ENCODE data around the gene IGF2R. TPM values are rescaled to one million over a fixed set of nuclear protein-coding genes. Genes with fewer than 3 reads are reported as not detected.

Gene IGF2R
- total RNA-seq, 1 experiment from 2014 or later = 31.5 TPM

GRCh38 chr6:160028487-160029275 lies 59.8 kb downstream of the IGF2R start:
- peak overlapping the region; percentile 78 for H3K27ac ChIP-seq (ENCODE audit: low read length)
- H3K27me3 ChIP-seq (ENCODE audit: low read length) = no peaks in the 10 kb centered on the region
- ATAC-seq = no peak
- DNase-seq = no peak
- TF ChIP-seq CTCF (conservative IDR thresholded peaks at IDR 0.05; ENCODE audit: low read depth, low read length) = no peak
- TF ChIP-seq EZH2phosphoT487 (IDR thresholded peaks at IDR 0.05; ENCODE audit: borderline replicate concordance, low read length) = no peak
- no peak for TF ChIP-seq EZH2 (IDR thresholded peaks at IDR 0.05; ENCODE audit: low read length, unreplicated experiment)
- intact Hi-C loops (cut with micrococcal nuclease) = no loop called here
- H3K79me2 ChIP-seq (ENCODE audit: low read length) = no peaks in the 10 kb centered on the region
- H4K20me1 ChIP-seq (ENCODE audit: low read length) = no peaks in the 10 kb centered on the region
- no peaks in the 10 kb centered on the region for H3K9me3 ChIP-seq (ENCODE audit: low read length)
- H3K4me3 ChIP-seq (ENCODE audit: low read length) = no peak overlapping the region
- H3K9me2 ChIP-seq (replicated peaks; ENCODE audit: low read length) = no peaks in the 10 kb centered on the region
- no peak overlapping the region for H3K9ac ChIP-seq (ENCODE audit: low read length)
- H2AFZ ChIP-seq (ENCODE audit: low read length) = no peak overlapping the region
- H3K36me3 ChIP-seq (ENCODE audit: low read depth, low read length) = peaks cover 31% of the 10 kb centered on the region; the same call in 1 of the 2 replicates
- peaks cover 24% of the 10 kb centered on the region for H3K4me1 ChIP-seq (ENCODE audit: insufficient read depth, low read length)
- H3F3A ChIP-seq (ENCODE audit: low read length, unreplicated experiment) = no peaks in the 10 kb centered on the region
- CTCF ChIA-PET = interaction anchor here (0.8 kb wide), 1 partner anchor 8 kb away, joined by 10 read pairs; no protein-coding TSS in a partner anchor
- no peak overlapping the region for H3K4me2 ChIP-seq (ENCODE audit: low read length)
- no TSS peak for BruUV-seq (replicated peaks)
- POLR2A ChIA-PET (ENCODE audit: unreplicated experiment) = no interaction called here

- POLR2A ChIA-PET (ENCODE audit: unreplicated experiment) = no interaction called here
These were observed 60.6 kb downstream of the IGF2R start for GRCh38 chr6:160029525-160029924.

More at GRCh38 chr6:160029525-160029924, 60.6 kb downstream of the IGF2R start:
- peak overlapping the region; percentile 50 for H3K9ac ChIP-seq (ENCODE audit: low read length)
- H3K36me3 ChIP-seq (ENCODE audit: low read depth, low read length) = peaks cover 38% of the 10 kb centered on the region
- TF ChIP-seq EZH2 (IDR thresholded peaks at IDR 0.05; ENCODE audit: low read length, unreplicated experiment) = no peak
- no peak for TF ChIP-seq CTCF (conservative IDR thresholded peaks at IDR 0.05; ENCODE audit: low read depth, low read length)
- no peak for TF ChIP-seq EZH2phosphoT487 (IDR thresholded peaks at IDR 0.05; ENCODE audit: borderline replicate concordance, low read length)
- peak; percentile 68 for ATAC-seq
- no peaks in the 10 kb centered on the region for H3K9me3 ChIP-seq (ENCODE audit: low read length)
- no peaks in the 10 kb centered on the region for H3K9me2 ChIP-seq (replicated peaks; ENCODE audit: low read length)
- H3K4me1 ChIP-seq (ENCODE audit: insufficient read depth, low read length) = peaks cover 24% of the 10 kb centered on the region
- CTCF ChIA-PET = no interaction called here
- no TSS peak for BruUV-seq (replicated peaks)
- peak overlapping the region; percentile 60 for H3K4me2 ChIP-seq (ENCODE audit: low read length)
- DNase-seq = peak; percentile 36
- no peaks in the 10 kb centered on the region for H4K20me1 ChIP-seq (ENCODE audit: low read length)
- no peaks in the 10 kb centered on the region for H3F3A ChIP-seq (ENCODE audit: low read length, unreplicated experiment)
- no peak overlapping the region for H3K4me3 ChIP-seq (ENCODE audit: low read length)
- no peak overlapping the region for H2AFZ ChIP-seq (ENCODE audit: low read length)
- intact Hi-C loops (cut with micrococcal nuclease) = no loop called here
- no peaks in the 10 kb centered on the region for H3K79me2 ChIP-seq (ENCODE audit: low read length)
- no peaks in the 10 kb centered on the region for H3K27me3 ChIP-seq (ENCODE audit: low read length)
- H3K27ac ChIP-seq (ENCODE audit: low read length) = peak overlapping the region; percentile 78
